Neural progenitor cell (in vitro differentiated cells): ENCODE measurements around the gene CASK.

Experiments
- CTCF ChIP-seq: fragments of 200-600 bp; sonication (generic); IDR thresholded peaks from 2 replicates; pipeline ENCODE4 v1.5.1; 2017; ENCODE audit warnings: antibody characterized with exemption, mild to moderate bottlenecking
- EZH2 ChIP-seq: fragments of 200-600 bp; sonication (generic); IDR thresholded peaks from 2 replicates; pipeline ENCODE4 v1.6.1; 2017; ENCODE audit warnings: antibody characterized with exemption, mild to moderate bottlenecking, moderate library complexity

- TF ChIP-seq CTCF (no peak), EZH2 (no peak)
These were observed 447.6 kb downstream of the CASK start for GRCh38 chrX:41475591-41476241.
